OCI-LY1 (cell line): Measurements from ENCODE around the gene PABPN1L.

Source experiments
- H2AFZ ChIP-seq: fragments of 200-600 bp; sonication (generic), shearing (Covaris generic); 2 replicates; pipeline ENCODE4 v1.6.0; 2014; ENCODE audit warnings: antibody characterized with exemption, mild to moderate bottlenecking, low read length
- H3F3A ChIP-seq: fragments of 200-600 bp; sonication (generic), shearing (Covaris generic); 2 replicates; pipeline ENCODE4 v1.6.0; 2014; ENCODE audit warnings: mild to moderate bottlenecking, antibody characterized with exemption, low read length, moderate library complexity; ENCODE audit not compliant: insufficient read depth
- H3K27ac ChIP-seq: fragments of 200-600 bp; sonication (generic); 2 replicates; pipeline ENCODE4 v1.5.1; 2014; ENCODE audit warnings: low read length, mixed run types, mild to moderate bottlenecking, low read depth; ENCODE audit not compliant: poor library complexity, severe bottlenecking
- H3K27me3 ChIP-seq: fragments of 200-600 bp; sonication (generic); 2 replicates; pipeline ENCODE4 v1.6.0; 2014; ENCODE audit warnings: antibody characterized with exemption, mild to moderate bottlenecking, low read length, moderate library complexity; ENCODE audit not compliant: insufficient read depth
- H3K36me3 ChIP-seq: fragments of 200-600 bp; sonication (generic); 2 replicates; pipeline ENCODE4 v1.6.1; 2014; ENCODE audit warnings: mild to moderate bottlenecking, antibody characterized with exemption, low read length, moderate library complexity, mixed read lengths; ENCODE audit not compliant: insufficient read depth
- H3K4me1 ChIP-seq: fragments of 200-600 bp; sonication (generic); 2 replicates; pipeline ENCODE4 v1.5.1; 2014; ENCODE audit warnings: mild to moderate bottlenecking, low read length, moderate library complexity; ENCODE audit not compliant: insufficient read depth, severe bottlenecking
- H3K4me2 ChIP-seq: fragments of 200-600 bp; sonication (generic), shearing (Covaris generic); 2 replicates; pipeline ENCODE4 v1.6.1; 2014; ENCODE audit warnings: low read length
- H3K4me3 ChIP-seq: fragments of 200-600 bp; sonication (generic); 2 replicates; pipeline ENCODE4 v1.5.1; 2014; ENCODE audit warnings: low read length, low read depth, mild to moderate bottlenecking, mixed read lengths; ENCODE audit not compliant: poor library complexity, severe bottlenecking
- H3K79me2 ChIP-seq: fragments of 200-600 bp; shearing (Covaris generic); 2 replicates; pipeline ENCODE4 v1.6.1; 2016; ENCODE audit warnings: mixed run types, low read length, mixed read lengths; ENCODE audit not compliant: insufficient read depth
- H3K9ac ChIP-seq: fragments of 200-600 bp; sonication (generic), shearing (Covaris generic); 2 replicates; pipeline ENCODE4 v1.6.1; 2014; ENCODE audit warnings: mild to moderate bottlenecking, low read length, mixed read lengths
- H3K9me2 ChIP-seq: fragments of 200-600 bp; sonication (generic), shearing (Covaris generic); 2 replicates; pipeline ENCODE4 v1.6.1; 2014; ENCODE audit warnings: low read depth, mild to moderate bottlenecking, low read length, mixed read lengths
- H3K9me3 ChIP-seq: fragments of 200-600 bp; shearing (Covaris generic); 2 replicates; pipeline ENCODE4 v1.6.1; 2014; ENCODE audit warnings: low read length, mixed read lengths
- H4K20me1 ChIP-seq: fragments of 200-600 bp; sonication (generic), shearing (Covaris generic); 2 replicates; pipeline ENCODE4 v1.6.0; 2016; ENCODE audit warnings: mild to moderate bottlenecking, low read length; ENCODE audit not compliant: insufficient read depth
- EZH2 ChIP-seq: fragments of 200-600 bp; sonication (generic), shearing (Covaris generic); IDR thresholded peaks from 2 replicates; pipeline ENCODE4 v1.8.0; 2017; ENCODE audit warnings: borderline replicate concordance, mixed run types, mild to moderate bottlenecking, antibody characterized with exemption, low read length, moderate library complexity, mixed read lengths
- TF ChIP-seq, protein P1 (sequence below): fragments of 200-600 bp; sonication (generic), shearing (Covaris generic); IDR thresholded peaks from 2 replicates; pipeline ENCODE4 v1.5.1; 2017; ENCODE audit warnings: mild to moderate bottlenecking, antibody characterized with exemption, low read length, moderate library complexity, mixed read lengths

Gene PABPN1L

DNA sequence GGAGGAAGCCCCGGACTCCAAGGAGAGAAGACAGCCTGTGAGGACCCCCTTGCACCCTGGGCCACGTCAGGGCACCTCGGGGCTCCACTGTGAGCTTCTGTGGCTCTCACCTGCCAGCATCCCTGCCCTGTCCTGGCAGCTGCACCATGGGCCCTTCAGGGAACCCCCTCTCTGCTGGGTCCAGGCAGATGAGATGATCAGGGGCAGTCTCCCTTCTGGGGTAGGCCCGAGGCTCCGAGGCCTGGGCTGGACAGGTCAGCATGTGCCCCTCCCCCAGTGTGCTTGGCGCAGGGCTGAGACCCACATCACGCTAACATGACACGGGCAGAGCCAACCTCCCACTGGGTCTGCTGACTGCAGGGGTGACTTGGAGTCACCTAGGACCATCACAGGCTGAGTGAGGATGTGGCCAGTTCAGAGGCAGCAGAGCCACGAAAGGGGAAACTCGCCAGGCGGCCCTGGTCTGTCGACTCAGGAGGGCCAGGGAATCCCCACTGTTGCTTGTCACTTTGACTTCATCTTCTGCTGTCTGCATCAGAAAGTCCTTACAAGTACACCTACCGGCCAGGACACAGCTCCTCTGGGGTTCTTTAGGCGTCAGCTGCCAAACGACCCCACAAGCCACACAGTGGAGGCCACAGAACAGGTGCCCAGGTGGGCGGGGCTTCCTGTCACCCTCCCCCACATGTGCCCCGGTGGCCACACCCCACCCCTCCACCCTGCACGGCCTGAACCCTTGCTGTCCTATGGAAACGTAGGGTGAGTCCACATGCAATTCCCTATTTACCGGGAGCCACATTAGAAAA is 12.0 kb downstream of the PABPN1L start:
- Histone ChIP-seq H3K27ac (no peak overlapping the region), H3K27me3 (no peaks in the 10 kb centered on the region), H3K36me3 (peaks cover 9% of the 10 kb centered on the region), H3K4me2 (no peak overlapping the region), H2AFZ (no peak overlapping the region), H3F3A (no peaks in the 10 kb centered on the region), H3K79me2 (no peaks in the 10 kb centered on the region), H4K20me1 (no peaks in the 10 kb centered on the region), H3K9me3 (no peaks in the 10 kb centered on the region), H3K4me3 (no peak overlapping the region), H3K9me2 (no peaks in the 10 kb centered on the region), H3K4me1 (peaks cover 27% of the 10 kb centered on the region), H3K9ac (no peak overlapping the region)
- TF ChIP-seq, protein P1, sequence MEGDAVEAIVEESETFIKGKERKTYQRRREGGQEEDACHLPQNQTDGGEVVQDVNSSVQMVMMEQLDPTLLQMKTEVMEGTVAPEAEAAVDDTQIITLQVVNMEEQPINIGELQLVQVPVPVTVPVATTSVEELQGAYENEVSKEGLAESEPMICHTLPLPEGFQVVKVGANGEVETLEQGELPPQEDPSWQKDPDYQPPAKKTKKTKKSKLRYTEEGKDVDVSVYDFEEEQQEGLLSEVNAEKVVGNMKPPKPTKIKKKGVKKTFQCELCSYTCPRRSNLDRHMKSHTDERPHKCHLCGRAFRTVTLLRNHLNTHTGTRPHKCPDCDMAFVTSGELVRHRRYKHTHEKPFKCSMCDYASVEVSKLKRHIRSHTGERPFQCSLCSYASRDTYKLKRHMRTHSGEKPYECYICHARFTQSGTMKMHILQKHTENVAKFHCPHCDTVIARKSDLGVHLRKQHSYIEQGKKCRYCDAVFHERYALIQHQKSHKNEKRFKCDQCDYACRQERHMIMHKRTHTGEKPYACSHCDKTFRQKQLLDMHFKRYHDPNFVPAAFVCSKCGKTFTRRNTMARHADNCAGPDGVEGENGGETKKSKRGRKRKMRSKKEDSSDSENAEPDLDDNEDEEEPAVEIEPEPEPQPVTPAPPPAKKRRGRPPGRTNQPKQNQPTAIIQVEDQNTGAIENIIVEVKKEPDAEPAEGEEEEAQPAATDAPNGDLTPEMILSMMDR = no peak
- no peak for TF ChIP-seq EZH2

- Histone ChIP-seq H3K9me2 (no peaks in the 10 kb centered on the region), H3K27ac (no peak overlapping the region), H3K79me2 (no peaks in the 10 kb centered on the region), H3K4me3 (no peak overlapping the region), H3F3A (no peaks in the 10 kb centered on the region), H4K20me1 (no peaks in the 10 kb centered on the region), H3K9me3 (no peaks in the 10 kb centered on the region), H3K36me3 (no peaks in the 10 kb centered on the region; the same call in 1 of the 2 replicates), H3K4me2 (no peak overlapping the region), H2AFZ (no peak overlapping the region), H3K4me1 (peaks cover 17% of the 10 kb centered on the region), H3K9ac (no peak overlapping the region), H3K27me3 (no peaks in the 10 kb centered on the region)
- TF ChIP-seq, protein P1 = no peak
- no peak for TF ChIP-seq EZH2
Observed at GRCh38 chr16:88853325-88853941, 13.0 kb downstream of the PABPN1L start.

- H4K20me1 ChIP-seq = no peaks in the 10 kb centered on the region
- no peak for TF ChIP-seq EZH2
- TF ChIP-seq, protein P1 = no peak
- no peaks in the 10 kb centered on the region for H3K9me2 ChIP-seq
- no peaks in the 10 kb centered on the region for H3F3A ChIP-seq
- no peak overlapping the region for H3K4me3 ChIP-seq
- no peaks in the 10 kb centered on the region for H3K79me2 ChIP-seq
- no peak overlapping the region for H3K27ac ChIP-seq
- no peaks in the 10 kb centered on the region; the same call in 1 of the 2 replicates for H3K36me3 ChIP-seq
- no peaks in the 10 kb centered on the region for H3K27me3 ChIP-seq
- no peak overlapping the region for H2AFZ ChIP-seq
- no peak overlapping the region for H3K4me2 ChIP-seq
- no peaks in the 10 kb centered on the region for H3K9me3 ChIP-seq
- no peak overlapping the region for H3K9ac ChIP-seq
- peaks cover 7% of the 10 kb centered on the region for H3K4me1 ChIP-seq
Observed at GRCh38 chr16:88851616-88852015, 14.8 kb downstream of the PABPN1L start.
